Activated effector memory CD4-positive, alpha-beta T cell treated with anti-CD3 and anti-CD28 coated beads, Interleukin-2, amount 50 U/mL, for 16 hours (primary cell): ENCODE measurements around the gene FBXO11.
"Not testable (repeated sequence)": the region's sequence is repeated elsewhere in the genome, so short reads cannot be mapped to it uniquely, and the experiment has no call there.

Experiments used
- DNase-seq: peaks from one replicate; pipeline ENCODE4 v3.0.0-alpha.2; 2020

FBXO11 gene

DNA sequence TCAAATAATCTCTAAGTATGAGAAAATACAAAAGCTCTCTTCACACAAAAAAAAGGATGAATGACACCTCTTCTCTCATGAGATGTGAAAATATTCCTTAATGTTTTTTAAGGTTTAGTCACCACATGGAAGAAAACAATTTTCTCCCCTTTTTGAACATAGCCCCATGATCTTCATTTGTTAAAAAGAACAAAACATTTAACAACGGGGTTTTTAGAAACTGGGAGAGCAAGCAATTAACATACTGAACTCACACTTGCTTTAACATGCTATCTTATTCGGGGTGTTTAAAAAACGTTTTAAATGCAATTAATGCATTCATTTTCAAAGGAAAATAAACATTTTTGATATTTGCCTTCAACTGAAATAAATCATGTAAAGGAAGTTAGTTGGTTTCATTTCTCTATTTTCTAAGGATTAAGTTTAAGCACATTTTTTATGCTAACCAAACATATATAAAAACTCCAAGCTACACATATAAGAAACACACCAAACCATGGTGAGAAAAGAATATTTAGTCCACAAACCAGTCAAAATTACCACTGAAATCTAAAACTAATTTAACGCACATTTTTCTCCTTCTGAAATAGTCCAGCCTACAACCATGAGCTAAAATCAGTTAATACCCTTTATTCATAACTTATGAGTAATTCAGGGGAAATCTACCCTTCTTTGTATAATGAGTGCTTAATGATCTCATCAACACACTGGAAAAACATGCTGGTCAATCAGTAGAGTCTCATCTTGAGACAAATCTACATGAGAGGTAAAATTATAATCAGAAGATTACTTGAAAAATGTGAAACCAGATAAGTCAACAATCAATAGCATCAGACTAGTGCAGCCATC is 8.2 kb downstream of the FBXO11 start:
- DNase-seq = no peak

DNA sequence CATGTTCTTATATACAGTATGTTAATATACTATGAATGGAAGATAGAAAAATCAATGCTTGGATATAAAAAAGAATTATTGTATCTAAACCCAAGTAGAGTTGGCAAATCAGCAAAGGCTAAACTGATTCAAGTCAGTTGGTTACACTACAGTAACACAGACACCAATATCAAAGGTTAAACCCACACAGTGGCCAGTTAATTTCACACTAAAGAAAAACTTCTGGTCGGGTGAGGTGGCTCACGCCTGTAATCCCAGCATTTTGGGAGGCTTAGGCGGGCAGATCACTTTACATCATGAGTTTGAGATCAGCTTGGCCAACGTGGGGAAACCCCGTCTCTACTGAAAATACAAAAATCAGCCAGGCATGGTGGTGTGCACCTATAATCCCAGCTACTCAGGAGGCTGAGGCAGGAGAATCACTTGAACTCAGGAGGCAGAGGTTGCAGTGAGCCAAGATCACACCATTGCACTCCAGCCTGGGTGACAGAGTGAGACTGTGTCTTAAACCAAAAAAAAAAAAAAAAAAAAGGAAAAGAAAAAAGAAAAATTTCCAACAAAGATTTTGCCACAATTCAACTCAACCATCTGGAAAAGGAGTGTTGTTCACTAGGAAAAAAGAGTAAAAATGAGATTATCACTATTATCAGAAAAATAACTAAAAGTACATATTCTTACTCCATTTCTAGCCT is 9.0 kb downstream of the FBXO11 start:
- not testable (repeated sequence) for DNase-seq

DNA sequence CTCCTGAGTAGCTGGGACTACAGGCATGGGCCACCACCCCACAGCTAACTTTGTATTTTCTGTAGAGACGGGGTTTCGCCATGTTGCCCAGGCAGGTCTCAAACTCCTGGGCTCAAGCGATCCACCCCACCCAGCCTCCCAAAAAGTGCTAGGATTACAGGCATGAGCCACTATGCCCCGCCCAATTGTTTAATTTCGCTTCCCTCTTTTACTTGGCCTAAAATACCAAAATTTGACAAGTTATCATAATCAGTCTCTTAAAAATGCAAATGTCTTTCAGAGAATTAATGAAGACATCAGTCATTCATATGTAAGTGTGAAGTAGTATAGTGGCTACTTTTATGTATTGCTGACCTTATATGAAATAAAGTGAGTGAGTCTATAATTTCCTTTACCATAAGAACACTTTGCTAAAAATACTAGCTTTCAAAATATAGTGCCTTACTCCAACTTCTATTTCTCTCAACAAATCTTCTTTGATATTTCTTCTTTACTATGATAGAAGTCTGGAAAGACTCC is 9.8 kb downstream of the FBXO11 start:
- no peak for DNase-seq

DNA sequence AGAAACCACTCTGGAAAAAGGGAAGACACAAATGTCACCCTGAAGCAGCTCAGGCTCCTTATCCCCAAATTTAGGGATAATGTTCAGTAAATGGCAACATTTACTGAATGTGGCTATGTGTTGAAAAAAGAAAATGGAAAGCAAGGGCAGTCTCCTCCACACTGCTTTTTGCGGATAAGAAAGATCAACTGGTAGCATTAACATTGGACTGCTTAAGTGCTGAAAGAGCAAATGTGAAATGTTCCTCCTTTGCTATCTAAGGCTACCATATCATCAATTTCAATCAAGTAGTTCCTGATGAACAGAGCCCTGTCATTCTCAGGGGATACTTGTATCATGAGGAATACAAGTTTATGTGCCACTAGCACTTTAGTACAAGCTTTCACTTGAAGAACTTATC is 12.5 kb downstream of the FBXO11 start:
- no peak for DNase-seq

DNA sequence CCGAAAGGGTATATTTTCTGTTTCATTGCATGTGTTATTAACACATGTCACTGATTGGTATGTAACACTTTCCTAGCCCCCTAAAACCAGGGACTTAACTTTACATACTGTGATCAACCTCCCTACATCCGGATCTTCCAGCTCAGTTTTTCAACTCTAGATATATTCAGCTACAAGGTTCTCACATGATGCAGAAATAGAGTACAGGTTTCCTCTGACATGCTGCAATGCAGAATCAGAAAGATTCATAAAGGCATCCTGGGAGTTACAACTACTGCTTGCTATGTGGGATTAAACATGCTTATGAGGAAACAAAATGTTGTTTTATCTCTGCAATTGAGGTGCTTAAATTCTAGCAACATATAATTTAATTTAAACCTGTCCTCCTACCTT is 14.0 kb downstream of the FBXO11 start:
- no peak for DNase-seq

DNA sequence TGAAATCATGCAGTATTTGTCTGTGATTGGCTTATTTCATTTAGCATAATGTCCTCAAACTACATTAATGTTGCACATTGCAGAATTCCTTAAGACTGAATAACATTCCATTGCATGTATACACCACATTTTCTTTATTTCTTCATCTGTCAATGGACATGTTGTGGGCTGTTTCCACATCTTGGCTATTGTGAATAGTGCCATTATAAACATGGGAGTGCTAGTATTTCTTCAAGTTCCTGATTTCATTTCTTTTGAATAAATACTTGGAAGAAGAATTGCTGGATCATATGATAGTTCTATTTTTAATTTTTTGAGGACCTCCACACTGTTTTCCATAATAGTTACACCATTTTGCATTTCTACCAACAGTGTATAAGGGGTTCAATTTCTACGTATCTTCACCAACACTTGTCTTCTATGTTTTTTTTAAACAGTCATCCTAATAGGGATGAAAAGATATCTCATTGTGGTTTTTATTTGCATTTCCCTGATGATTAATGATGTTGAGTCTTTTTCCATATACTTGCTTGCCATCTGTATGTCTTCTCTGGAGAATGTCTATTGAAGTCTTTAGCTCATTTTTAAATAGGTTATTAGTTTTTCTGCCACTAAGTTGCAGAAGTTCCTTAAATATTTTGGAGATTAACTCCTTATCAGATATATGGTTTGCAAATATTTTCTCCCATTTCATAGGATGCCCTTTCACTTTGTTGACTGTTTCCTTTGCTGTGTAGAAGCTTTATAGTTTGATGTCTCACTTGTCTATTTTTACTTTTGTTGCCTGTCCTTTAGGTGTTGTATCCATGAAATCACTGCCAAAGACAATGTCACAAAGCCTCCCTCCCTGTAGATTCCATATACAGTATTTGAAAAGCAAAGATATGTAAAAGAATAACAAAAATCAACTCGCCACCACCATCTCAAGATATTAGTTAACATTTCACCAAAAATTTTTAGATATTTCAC is 14.6 kb downstream of the FBXO11 start:
- no peak for DNase-seq

DNA sequence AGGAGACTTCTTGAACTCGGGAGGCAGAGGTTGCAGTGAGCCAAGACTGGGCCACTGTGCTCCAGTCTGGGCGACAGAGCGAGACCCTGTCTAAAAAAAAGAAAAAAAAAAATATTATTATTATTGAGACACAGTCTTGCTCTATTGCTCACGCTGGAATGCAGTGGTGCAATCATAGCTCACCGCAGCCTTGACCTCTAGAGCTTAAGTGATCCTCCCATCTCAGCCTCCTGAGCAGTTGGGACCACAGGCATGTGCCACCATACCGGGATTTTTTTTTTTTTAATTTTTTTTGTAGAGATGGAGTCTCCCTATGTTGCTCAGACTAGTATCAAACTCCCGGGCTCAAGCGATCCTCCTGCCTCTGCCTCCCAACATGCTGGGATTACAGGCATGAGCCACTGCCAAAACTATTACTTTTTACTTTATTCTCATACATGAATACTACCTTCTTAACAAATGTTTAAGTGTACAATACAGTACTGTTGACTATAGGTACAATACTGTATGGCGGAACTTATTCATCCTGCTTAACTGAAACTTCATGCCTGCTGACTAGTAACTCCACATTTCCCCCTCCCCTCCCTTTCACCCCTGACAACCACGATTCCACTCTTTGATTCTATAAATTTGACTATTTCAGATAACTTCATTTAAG is 15.5 kb downstream of the FBXO11 start:
- DNase-seq = no peak

DNA sequence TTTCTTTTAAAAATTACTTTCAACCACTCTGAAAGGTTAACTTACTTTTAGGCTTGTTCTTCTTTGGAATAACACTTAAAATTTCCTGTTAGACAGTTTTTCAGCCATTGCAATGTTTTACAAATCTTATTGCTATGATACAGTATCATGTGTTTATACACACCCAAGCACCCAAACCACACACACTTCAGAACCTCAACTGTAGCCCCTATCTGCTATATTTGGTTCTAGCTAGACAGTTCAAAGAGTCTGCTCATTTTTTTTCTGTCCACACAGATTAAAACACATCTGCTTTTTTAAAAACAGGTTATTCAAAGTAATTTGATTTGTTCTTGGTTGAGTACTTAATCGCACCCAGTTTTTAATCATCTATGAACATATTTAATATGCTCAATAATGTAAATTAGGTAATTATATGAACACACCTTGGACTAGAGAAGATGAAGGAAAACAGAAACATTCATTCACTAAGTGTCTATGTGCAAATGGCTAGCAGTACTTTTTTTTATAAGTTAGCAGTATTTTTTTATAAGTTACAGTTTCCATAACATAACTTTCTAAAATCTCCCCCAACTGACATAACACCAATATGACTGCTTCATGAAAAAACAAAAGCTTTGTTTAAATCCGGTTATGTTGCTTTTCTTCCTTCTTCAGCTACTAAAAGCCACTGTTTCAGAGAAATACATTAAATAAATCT is 17.6 kb downstream of the FBXO11 start:
- DNase-seq = no peak

DNA sequence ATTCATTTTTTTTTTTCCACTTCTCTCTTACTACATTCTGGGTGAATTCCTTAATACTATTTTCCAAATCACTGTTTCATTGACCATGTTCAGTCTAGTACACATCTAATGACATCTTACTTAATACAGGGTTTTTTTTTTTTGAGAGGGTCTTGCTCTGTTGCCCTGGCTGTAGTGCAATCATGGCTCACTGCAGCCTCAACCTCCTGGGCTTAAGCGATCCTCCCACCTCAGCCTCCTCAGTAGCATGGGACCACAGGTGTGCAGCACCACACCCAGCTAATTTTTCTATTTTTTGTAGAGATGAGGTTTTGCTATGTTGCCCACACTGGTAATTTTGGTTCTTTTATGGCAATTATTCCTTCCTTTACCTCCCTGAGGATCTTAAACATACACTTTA is 29.4 kb downstream of the FBXO11 start:
- DNase-seq = no peak

DNA sequence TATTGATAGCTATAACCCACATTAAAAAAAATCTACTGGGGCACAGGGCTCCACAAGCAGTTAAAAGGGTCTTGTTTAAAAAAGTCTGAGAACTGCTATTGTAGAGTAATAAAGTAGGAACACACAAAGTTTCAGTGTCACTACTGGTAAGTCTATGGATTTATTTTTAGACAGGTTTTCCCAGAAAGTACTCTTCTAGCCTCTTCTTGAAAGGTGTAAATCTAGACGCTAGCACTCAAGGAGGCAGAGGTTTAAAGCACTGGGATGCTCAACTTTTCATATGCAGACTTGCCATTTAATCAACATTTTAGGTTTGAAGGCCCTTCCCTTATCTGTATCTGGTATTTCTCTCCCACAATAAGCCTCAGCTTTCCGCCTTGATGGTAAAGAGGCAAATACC is 33.4 kb downstream of the FBXO11 start:
- no peak for DNase-seq

DNA sequence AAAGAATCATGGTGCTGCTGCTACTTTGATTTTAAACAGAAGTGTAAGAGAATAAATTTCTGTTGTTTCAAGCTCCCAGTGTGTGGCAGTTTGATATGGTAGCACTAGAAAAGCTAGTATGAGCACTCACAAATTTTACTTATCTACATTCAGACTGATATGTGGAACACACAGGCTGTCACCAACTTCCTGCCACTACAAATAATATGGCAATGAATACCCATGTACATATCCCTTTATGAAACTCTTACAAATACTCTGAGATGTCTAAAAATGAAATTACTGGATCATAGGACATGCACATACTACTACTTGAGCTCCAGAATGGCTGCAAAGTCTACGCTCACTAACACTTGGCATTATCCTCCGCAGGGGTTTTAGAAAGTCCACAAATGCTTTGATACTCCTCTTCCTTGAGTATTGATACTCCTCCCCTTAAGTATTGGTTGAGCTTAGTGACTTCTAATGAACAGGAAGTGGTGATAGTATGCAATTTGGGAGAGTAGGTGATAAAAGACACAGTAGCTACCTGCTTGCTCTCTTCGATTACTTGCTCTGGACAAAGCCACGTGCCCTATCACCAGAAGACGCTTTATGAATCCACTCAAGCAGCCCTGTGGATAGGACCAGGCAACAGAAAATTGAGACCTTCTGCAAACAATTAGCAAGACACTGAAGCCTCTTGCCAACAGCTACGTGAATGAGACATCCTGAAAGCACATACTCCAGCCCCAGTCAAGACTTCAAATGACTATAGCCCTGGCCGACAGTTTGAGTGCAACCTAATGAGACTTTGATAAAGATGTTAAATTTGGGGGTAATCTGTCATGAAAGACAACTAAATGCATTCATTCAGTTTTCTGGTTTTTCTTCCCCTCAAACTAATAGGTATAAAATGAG is 35.4 kb downstream of the FBXO11 start:
- no peak for DNase-seq

DNA sequence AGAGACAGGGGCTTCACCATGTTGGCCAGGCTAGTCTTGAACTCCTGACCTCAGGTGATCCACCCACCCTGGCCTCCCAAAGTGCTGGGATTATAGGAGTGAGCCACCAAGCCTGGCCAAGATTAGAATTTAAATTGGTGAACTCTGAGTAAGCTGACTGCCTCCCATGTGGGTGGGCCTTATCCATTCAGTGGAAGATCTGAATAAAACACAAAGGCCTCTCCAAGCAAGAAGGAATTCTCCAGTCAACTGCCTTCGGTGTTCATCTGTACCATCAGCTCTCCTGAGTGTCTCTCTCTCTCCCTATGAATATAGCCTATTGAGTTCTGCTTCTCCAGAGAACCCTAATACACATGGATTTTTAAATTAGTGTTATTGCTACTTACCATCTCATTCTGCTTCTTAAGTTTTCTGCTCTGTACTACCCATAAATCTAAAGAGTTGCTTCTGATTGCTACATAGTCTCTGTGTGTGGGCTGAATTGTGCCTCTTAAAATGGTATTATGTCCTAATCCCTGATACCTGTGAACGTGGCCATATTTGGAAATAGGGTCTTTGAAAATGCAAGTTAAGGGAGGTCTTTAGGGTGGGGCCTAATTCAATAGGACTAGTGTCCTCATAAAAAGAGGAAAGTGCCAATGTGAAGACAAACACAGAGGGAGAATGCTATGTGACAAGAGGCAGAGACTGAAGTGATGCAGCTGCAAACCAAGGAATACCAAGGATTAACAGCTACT is 36.3 kb downstream of the FBXO11 start:
- DNase-seq = no peak

DNA sequence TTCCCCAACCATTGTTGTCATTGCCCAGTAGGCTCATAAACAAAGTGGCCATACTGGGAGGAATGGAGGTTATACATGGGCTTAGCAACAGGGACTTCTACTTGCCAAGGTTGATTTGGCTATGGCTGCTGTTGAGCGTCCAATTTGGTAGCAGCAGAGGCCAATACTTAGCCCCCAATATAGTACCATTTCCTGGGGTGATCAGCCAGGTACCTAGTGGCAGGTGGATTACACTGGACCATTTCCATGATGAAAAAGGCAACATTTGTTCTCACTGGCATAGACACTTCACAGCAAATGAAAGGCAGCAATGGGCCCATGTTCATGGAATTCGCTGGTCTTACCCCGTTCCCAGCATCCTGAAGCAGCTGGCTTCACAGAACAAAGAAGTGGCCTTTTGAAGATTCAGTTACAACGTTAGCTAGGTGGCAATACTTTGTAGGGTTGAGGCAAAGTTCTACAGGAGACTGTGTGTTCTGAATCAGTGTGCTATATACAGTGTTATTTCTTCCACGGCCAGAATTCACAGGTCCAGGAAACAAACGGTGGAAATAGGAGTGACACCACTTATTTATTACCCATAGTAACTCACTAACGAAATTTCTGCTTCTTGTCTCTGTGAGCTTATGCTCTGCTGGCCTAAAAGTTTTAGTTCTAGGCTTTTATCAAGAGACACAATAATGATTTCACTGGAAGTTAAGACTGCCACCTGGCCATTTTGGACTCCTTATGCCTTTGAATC is 37.5 kb downstream of the FBXO11 start:
- DNase-seq = no peak

DNA sequence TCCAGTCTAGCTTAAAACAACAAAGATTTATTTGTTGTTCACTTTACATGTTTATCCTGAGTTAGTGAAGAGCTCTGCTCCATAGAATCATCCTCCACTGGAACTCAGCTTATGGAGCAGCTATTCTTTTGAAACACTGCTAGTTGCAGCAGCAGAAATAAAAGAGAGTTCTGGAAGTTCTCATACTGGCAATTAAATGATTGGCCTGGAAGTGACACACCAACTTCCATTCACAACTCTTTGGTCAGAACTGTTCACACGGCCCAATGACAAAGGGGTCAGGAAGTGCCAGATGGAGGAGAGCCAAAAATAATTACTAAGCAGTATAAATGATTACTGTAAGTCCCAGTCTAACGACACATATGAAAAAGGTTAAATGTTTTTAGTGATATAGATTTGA is 39.1 kb downstream of the FBXO11 start:
- DNase-seq = no peak

DNA sequence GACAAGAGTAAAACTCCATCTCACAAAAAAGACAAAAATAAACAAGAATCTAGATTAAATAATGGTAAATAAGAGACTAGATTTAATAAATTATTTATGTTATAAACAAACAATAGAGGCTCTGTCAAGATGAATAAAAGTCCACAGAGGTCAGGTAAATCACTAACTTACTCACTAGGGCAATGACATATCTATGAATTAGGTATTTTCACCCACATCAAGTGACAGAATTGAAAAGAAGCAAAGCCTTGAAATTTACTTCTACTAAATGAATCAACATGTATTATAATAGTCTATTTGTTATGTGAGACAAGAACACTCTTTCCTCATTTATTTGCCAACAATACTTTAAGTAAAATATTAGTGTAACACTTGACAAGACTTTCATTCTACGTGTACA is 41.7 kb downstream of the FBXO11 start:
- DNase-seq = no peak

DNA sequence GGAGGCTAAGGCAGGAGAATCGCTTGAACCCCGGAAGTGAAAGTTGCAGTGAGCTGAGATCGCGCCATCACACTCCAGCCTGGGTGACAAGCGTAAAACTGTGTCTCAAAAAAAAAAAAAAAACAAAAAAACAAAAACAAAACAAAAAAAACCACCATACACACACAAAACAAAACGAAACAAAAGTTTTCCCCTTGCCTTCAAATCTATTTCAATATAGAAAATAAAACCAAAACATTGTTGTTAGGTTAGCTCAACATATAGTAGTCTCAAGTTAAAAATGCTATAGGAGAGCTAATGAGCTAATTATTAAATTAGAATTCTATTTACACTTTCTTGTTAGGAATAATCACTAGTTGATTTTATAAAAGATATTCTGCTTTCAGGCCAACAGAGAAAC is 43.3 kb downstream of the FBXO11 start:
- DNase-seq = no peak

DNA sequence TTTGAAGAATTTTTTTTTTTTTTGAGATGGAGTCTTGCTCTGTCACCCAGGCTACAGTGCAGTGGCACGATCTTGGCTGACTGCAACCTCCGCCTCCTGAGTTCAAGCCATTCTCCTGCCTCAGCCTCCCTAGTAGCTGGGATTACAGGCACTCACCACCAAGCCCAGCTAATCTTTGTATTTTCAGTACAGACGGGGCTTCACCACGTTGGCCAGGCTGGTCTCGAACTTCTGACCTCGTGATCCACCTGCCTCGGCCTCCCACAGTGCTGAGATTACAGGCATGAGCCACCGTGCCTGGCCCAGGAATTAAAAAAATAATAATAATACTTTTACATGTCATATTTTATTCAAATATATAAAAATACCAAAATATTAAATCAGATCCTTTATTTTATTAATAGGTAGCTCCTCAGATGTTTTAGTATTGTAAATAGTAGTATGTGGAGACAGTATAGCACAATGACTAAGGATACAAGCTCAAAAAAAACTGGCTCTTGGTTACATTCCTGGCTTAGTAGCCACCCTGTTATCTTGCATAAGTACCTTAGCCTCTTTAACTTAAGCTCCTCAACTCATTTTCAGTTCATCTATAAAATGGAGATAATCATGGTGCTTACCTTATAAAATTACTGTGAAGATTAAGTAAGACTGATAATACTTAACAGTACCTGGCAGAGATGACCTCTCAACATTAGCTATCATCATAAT is 53.1 kb downstream of the FBXO11 start:
- DNase-seq = not testable (repeated sequence)

DNA sequence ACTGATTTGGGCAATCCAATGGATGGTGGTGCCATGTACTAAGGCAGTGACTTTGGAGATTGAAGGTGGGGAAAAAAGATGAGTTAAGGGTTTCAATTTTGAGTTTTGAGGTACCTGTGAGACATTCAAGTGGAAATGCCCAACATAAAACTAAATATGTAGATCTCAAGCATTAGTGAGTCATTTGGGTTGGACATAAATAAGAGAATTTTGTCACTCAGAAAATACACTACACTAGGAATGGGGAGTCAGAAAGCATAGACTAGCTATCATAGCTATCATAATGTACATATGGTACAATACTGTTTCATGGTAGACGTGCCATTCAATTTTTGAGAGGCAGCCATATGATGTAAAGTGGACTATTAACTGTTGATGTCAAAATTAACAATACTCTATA is 56.1 kb downstream of the FBXO11 start:
- no peak for DNase-seq

DNA sequence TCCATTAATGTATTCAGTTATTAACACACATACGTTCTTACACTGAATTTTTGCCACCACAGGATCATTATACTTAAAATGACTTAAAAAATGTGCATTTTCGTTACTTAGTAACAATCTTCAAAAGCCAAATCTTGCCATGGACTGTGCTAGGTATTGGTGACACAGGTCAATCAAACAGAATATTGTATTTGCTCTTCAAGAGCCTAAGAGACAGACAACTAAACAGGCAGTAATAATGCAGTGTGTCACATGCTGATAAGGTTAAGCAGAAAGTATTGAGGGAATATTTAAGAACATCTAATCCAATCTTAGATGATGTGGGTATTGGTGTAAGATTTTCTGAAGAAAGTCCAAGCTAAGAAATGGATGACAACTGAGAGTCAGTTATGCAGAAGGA is 56.9 kb downstream of the FBXO11 start:
- no peak for DNase-seq
